ENCODE data around the gene TMEM270. TPM values are rescaled to one million over a fixed set of nuclear protein-coding genes. Genes with fewer than 3 reads are reported as not detected.
A peak's percentile ranks its signal among the peaks of the same experiment; 100 is the strongest.

TMEM270 gene
- total and polyA plus RNA-seq, 2 of the 4 experiments (the other 2 are of a cell fraction) = 0.17 TPM; not detected in 1

- Histone ChIP-seq H2AFZ (replicated peaks; ENCODE audit: low read length, poor library complexity) (no peak overlapping the region), H3K23ac (ENCODE audit: low read depth, low read length) (no peak overlapping the region), H3K18ac (ENCODE audit: low read depth, low read length) (no peak overlapping the region), H2BK20ac (ENCODE audit: low read depth, low read length) (no peak overlapping the region), H3K9me1 (ENCODE audit: insufficient read depth, low read length) (peaks cover 6% of the 10 kb centered on the region), H3K27ac (ENCODE audit: insufficient read depth, low read length) (no peak overlapping the region), H2BK120ac (ENCODE audit: low read depth, low read length) (no peak overlapping the region), H3K79me1 (ENCODE audit: low read depth in 1 of 2, low read length in 2 of 2) (no peaks in the 10 kb centered on the region), H2AK9ac (replicated peaks; ENCODE audit: low read depth, low read length, poor library complexity) (no peak overlapping the region), H3K14ac (replicated peaks; ENCODE audit: low read depth, low read length) (no peak overlapping the region), H3K4me2 (ENCODE audit: low read depth, low read length) (no peak overlapping the region), H3K4ac (ENCODE audit: low read depth, low read length) (no peak overlapping the region; the same call in 1 of the 2 replicates), H2BK15ac (ENCODE audit: low read depth, low read length) (no peak overlapping the region), H3K9ac (ENCODE audit: low read depth, low read length) (no peak overlapping the region), H3K9me3 (ENCODE audit: control insufficient read depth, insufficient read depth, low read length) (no peaks in the 10 kb centered on the region), H4K91ac (ENCODE audit: insufficient read depth, low read depth, low read length) (no peak overlapping the region), H2BK5ac (ENCODE audit: low read depth, low read length, poor library complexity, severe bottlenecking) (no peak overlapping the region), H3K56ac (ENCODE audit: extremely low read depth, insufficient read depth, low read length) (no peak overlapping the region), H4K20me1 (ENCODE audit: insufficient read depth, low read length) (no peaks in the 10 kb centered on the region), H3K4me1 (ENCODE audit: control insufficient read depth, insufficient read depth, low read length) (peaks cover 4% of the 10 kb centered on the region), H3K27me3 (ENCODE audit: control insufficient read depth, insufficient read depth, low read length) (no peaks in the 10 kb centered on the region), H4K5ac (ENCODE audit: low read depth, low read length) (no peak overlapping the region), H3K4me3 (ENCODE audit: insufficient read depth, low read depth, low read length) (no peak overlapping the region), H3K36me3 (ENCODE audit: control insufficient read depth, insufficient read depth, low read length) (no peaks in the 10 kb centered on the region), H4K8ac (ENCODE audit: low read depth in 2 of 2, low read length in 2 of 2) (no peak overlapping the region), H2AK5ac (ENCODE audit: low read depth, low read length) (peak overlapping the region; percentile 51)
- intact Hi-C loops (cut with micrococcal nuclease) = no loop called here
- ATAC-seq (ENCODE audit: low read depth) = no peak
- no TSS peak for BruUV-seq (replicated peaks)
- DNase-seq = no peak
- dilution Hi-C loops (cut with HindIII; ENCODE audit: low sequenced_read_pairs, unreplicated experiment) = no loop called here
- in situ Hi-C loops (cut with MboI; ENCODE audit: low sequenced_read_pairs) = loop anchor here (10.0 kb wide), 1 partner anchor 242 kb away; no protein-coding TSS in a partner anchor
- no peak for TF ChIP-seq MXI1 (IDR thresholded peaks at IDR 0.05; ENCODE audit: borderline replicate concordance, low read depth, low read length)
- TF ChIP-seq ELK1 (IDR thresholded peaks at IDR 0.05; ENCODE audit: borderline replicate concordance, low read depth, low read length) = no peak
- no peak for TF ChIP-seq BHLHE40 (IDR thresholded peaks at IDR 0.05; ENCODE audit: low read depth, low read length)
- no peak for TF ChIP-seq USF2 (IDR thresholded peaks at IDR 0.05; ENCODE audit: low read depth, low read length)
- TF ChIP-seq SMC3 (IDR thresholded peaks at IDR 0.05; ENCODE audit: low read depth, low read length) = no peak
- no peak for TF ChIP-seq CTCF (conservative IDR thresholded peaks at IDR 0.05; ENCODE audit: low read depth, low read length)
- no peak for TF ChIP-seq RCOR1 (IDR thresholded peaks at IDR 0.05; ENCODE audit: insufficient replicate concordance, low read length)
- no peak for TF ChIP-seq CEBPB (IDR thresholded peaks at IDR 0.05; ENCODE audit: low read depth, low read length)
- no peak for TF ChIP-seq RAD21 (IDR thresholded peaks at IDR 0.05; ENCODE audit: low read length)
- TF ChIP-seq RFX5 (IDR thresholded peaks at IDR 0.05; ENCODE audit: low read depth, low read length) = no peak
- TF ChIP-seq FOS (IDR thresholded peaks at IDR 0.05; ENCODE audit: low read depth, low read length) = no peak
- TF ChIP-seq POLR2A (IDR thresholded peaks at IDR 0.05; ENCODE audit: low read depth, low read length) = no peak
- TF ChIP-seq NFE2L2 (IDR thresholded peaks at IDR 0.05; ENCODE audit: low read depth, low read length) = no peak
- no peak for TF ChIP-seq MAFK (IDR thresholded peaks at IDR 0.05; ENCODE audit: low read depth, low read length)
- no peak for TF ChIP-seq CHD1 (IDR thresholded peaks at IDR 0.05; ENCODE audit: low read depth, low read length)
- no peak for TF ChIP-seq MAZ (IDR thresholded peaks at IDR 0.05; ENCODE audit: borderline replicate concordance, low read depth, low read length)
- CTCF ChIA-PET = interaction anchor here (0.8 kb wide), 1 partner anchor 9 kb away, joined by 3 read pairs; no protein-coding TSS in a partner anchor
- WGBS, 2 experiments (ENCODE audit: extremely low coverage in 2 of 2, insufficient read length in 1 of 2) = 71% methylated on average over 2 of the region's 3 CpGs; no CpG with 5 or more reads in 1 of the 2 experiments
- POLR2A ChIA-PET (ENCODE audit: unreplicated experiment) = no interaction called here
Observed at GRCh38 chr7:73856941-73857340, 4.0 kb upstream of the TMEM270 start.
